Measurements from ENCODE around the gene CREM. TPM values are rescaled to one million over a fixed set of nuclear protein-coding genes. Genes with fewer than 3 reads are reported as not detected.
A peak's percentile ranks its signal among the peaks of the same experiment; 100 is the strongest.

Gene CREM
- total RNA-seq, 1 donor from 2014 or later, result 28.6 TPM

GRCh38 chr10:35201234-35201633, 74.6 kb downstream of the CREM start:
- H3K27ac Mint-ChIP-seq (ENCODE audit: unreplicated experiment), result no peak overlapping the region
- H3K9me3 Mint-ChIP-seq (ENCODE audit: unreplicated experiment), result no peaks in the 10 kb centered on the region
- TF ChIP-seq CTCF (IDR thresholded peaks at IDR 0.05; ENCODE audit: partially characterized antibody, unreplicated experiment), result no peak
- peaks cover 2% of the 10 kb centered on the region for H3K4me1 Mint-ChIP-seq (ENCODE audit: low read depth, unreplicated experiment)
- H3K36me3 Mint-ChIP-seq (ENCODE audit: unreplicated experiment), result no peaks in the 10 kb centered on the region
- H3K27me3 Mint-ChIP-seq (ENCODE audit: unreplicated experiment), result no peaks in the 10 kb centered on the region
- no peak overlapping the region for H3K4me3 Mint-ChIP-seq (ENCODE audit: unreplicated experiment)
- no peak for DNase-seq

- H3K27ac Mint-ChIP-seq (ENCODE audit: unreplicated experiment), result no peak overlapping the region
- H3K4me1 Mint-ChIP-seq (ENCODE audit: low read depth, unreplicated experiment), result peaks cover 2% of the 10 kb centered on the region
- no peak for DNase-seq
- no peaks in the 10 kb centered on the region for H3K27me3 Mint-ChIP-seq (ENCODE audit: unreplicated experiment)
- no peaks in the 10 kb centered on the region for H3K36me3 Mint-ChIP-seq (ENCODE audit: unreplicated experiment)
- TF ChIP-seq CTCF (IDR thresholded peaks at IDR 0.05; ENCODE audit: partially characterized antibody, unreplicated experiment), result no peak
- no peaks in the 10 kb centered on the region for H3K9me3 Mint-ChIP-seq (ENCODE audit: unreplicated experiment)
- H3K4me3 Mint-ChIP-seq (ENCODE audit: unreplicated experiment), result no peak overlapping the region
Measured at GRCh38 chr10:35202050-35202449, 75.4 kb downstream of the CREM start.

GRCh38 chr10:35203745-35204144, 77.1 kb downstream of the CREM start:
- DNase-seq, result no peak
- H3K9me3 Mint-ChIP-seq (ENCODE audit: unreplicated experiment), result no peaks in the 10 kb centered on the region
- no peak for TF ChIP-seq CTCF (IDR thresholded peaks at IDR 0.05; ENCODE audit: partially characterized antibody, unreplicated experiment)
- peaks cover 2% of the 10 kb centered on the region for H3K4me1 Mint-ChIP-seq (ENCODE audit: low read depth, unreplicated experiment)
- H3K27ac Mint-ChIP-seq (ENCODE audit: unreplicated experiment), result peak overlapping the region; percentile 52
- H3K4me3 Mint-ChIP-seq (ENCODE audit: unreplicated experiment), result no peak overlapping the region
- no peaks in the 10 kb centered on the region for H3K27me3 Mint-ChIP-seq (ENCODE audit: unreplicated experiment)
- no peaks in the 10 kb centered on the region for H3K36me3 Mint-ChIP-seq (ENCODE audit: unreplicated experiment)

GRCh38 chr10:35204650-35205319, 78.1 kb downstream of the CREM start:
- Mint-ChIP-seq H3K27ac (ENCODE audit: unreplicated experiment) (no peak overlapping the region), H3K4me1 (ENCODE audit: low read depth, unreplicated experiment) (peaks cover 2% of the 10 kb centered on the region), H3K9me3 (ENCODE audit: unreplicated experiment) (no peaks in the 10 kb centered on the region), H3K27me3 (ENCODE audit: unreplicated experiment) (no peaks in the 10 kb centered on the region), H3K4me3 (ENCODE audit: unreplicated experiment) (no peak overlapping the region), H3K36me3 (ENCODE audit: unreplicated experiment) (no peaks in the 10 kb centered on the region)
- no peak for DNase-seq
- TF ChIP-seq CTCF (IDR thresholded peaks at IDR 0.05; ENCODE audit: partially characterized antibody, unreplicated experiment), result no peak

GRCh38 chr10:35206274-35206673, 79.6 kb downstream of the CREM start:
- no peak overlapping the region for H3K27ac Mint-ChIP-seq (ENCODE audit: unreplicated experiment)
- DNase-seq, result no peak
- H3K36me3 Mint-ChIP-seq (ENCODE audit: unreplicated experiment), result no peaks in the 10 kb centered on the region
- peaks cover under 1% of the 10 kb centered on the region for H3K4me1 Mint-ChIP-seq (ENCODE audit: low read depth, unreplicated experiment)
- TF ChIP-seq CTCF (IDR thresholded peaks at IDR 0.05; ENCODE audit: partially characterized antibody, unreplicated experiment), result no peak
- no peak overlapping the region for H3K4me3 Mint-ChIP-seq (ENCODE audit: unreplicated experiment)
- no peaks in the 10 kb centered on the region for H3K27me3 Mint-ChIP-seq (ENCODE audit: unreplicated experiment)
- no peaks in the 10 kb centered on the region for H3K9me3 Mint-ChIP-seq (ENCODE audit: unreplicated experiment)
